A673 (cell line): ENCODE results near the gene HNRNPM. TPM values are rescaled to one million over a fixed set of nuclear protein-coding genes. Genes with fewer than 3 reads are reported as not detected.

Experiments used
- BruUV-seq: library from RNA; stranded (reverse); fragments of 400-500 nt; replicated peaks from 2 replicates; lab custom pipeline; 2021; lab: Mats Ljungman, UMichigan
- CTCF ChIA-PET: fragments of 300-600 bp; sonication (Branson Sonifier 250); formaldehyde crosslinking; loops from one replicate; lab custom pipeline; 2022; ENCODE audit warnings: antibody characterized with exemption; lab: Charles Lee
- POLR2A ChIA-PET: fragments of 300-600 bp; sonication (Branson Sonifier 250); formaldehyde crosslinking; loops from one replicate; lab custom pipeline; 2022; ENCODE audit warnings: antibody characterized with exemption; ENCODE audit not compliant: low non-redundant PET; lab: Charles Lee
- DNase-seq: peaks from one replicate; pipeline ENCODE4 v3.0.0-alpha.2; 2015; ENCODE audit warnings: low spot score
- H3K27ac ChIP-seq: fragments of 200-600 bp; sonication (generic); 2 replicates; pipeline ENCODE4 v1.5.1; 2016; ENCODE audit warnings: mixed run types, low read depth, mild to moderate bottlenecking, mixed read lengths, antibody characterized with exemption, low read length; ENCODE audit not compliant: poor library complexity, severe bottlenecking
- H3K27me3 ChIP-seq: fragments of 200-600 bp; sonication (generic); replicated peaks from 2 replicates; pipeline ENCODE4 v1.6.1; 2017; ENCODE audit warnings: mixed run types, low read depth, mild to moderate bottlenecking, mixed read lengths, antibody characterized with exemption, low read length; ENCODE audit not compliant: insufficient read depth, poor library complexity
- H3K36me3 ChIP-seq: fragments of 200-600 bp; sonication (generic); 2 replicates; pipeline ENCODE4 v1.6.1; 2016; ENCODE audit warnings: mixed run types, mild to moderate bottlenecking, mixed read lengths, antibody characterized with exemption, low read length; ENCODE audit not compliant: insufficient read depth, poor library complexity, severe bottlenecking
- H3K4me1 ChIP-seq: fragments of 200-600 bp; sonication (generic); 2 replicates; pipeline ENCODE4 v1.6.1; 2017; ENCODE audit warnings: mixed run types, mild to moderate bottlenecking, mixed read lengths, antibody characterized with exemption, low read length; ENCODE audit not compliant: insufficient read depth, poor library complexity, severe bottlenecking
- H3K4me3 ChIP-seq: fragments of 200-600 bp; sonication (generic); 2 replicates; pipeline ENCODE4 v1.5.1; 2016; ENCODE audit warnings: low read depth, mixed run types, mild to moderate bottlenecking, mixed read lengths, low read length; ENCODE audit not compliant: poor library complexity, severe bottlenecking
- H3K9me3 ChIP-seq: fragments of 200-600 bp; sonication (generic); 2 replicates; pipeline ENCODE4 v1.6.1; 2016; ENCODE audit warnings: mixed run types, low read depth, mild to moderate bottlenecking, mixed read lengths, antibody characterized with exemption, low read length; ENCODE audit not compliant: poor library complexity, severe bottlenecking
- EZH2 ChIP-seq: fragments of 200-600 bp; sonication (generic); IDR thresholded peaks from 2 replicates; pipeline ENCODE4 v1.6.1; 2017; ENCODE audit warnings: borderline replicate concordance, low read depth, mild to moderate bottlenecking, mixed read lengths, antibody characterized with exemption, low read length; ENCODE audit not compliant: poor library complexity, severe bottlenecking
- intact Hi-C: fragments of 100-400 bp; cut with micrococcal nuclease; formaldehyde crosslinking; loops from one replicate; pipeline ENCODE4 v1.10.0; 2022; ENCODE audit not compliant: unreplicated experiment
- total RNA-seq: library from RNA; stranded (reverse); gene quantifications from 2 replicates; pipeline ENCODE4 v1.2.3, GENCODE V29; 2021
- TF ChIP-seq, protein P1 (sequence below): fragments of 300-800, 200-600 bp; sonication (generic); conservative IDR thresholded peaks from 2 replicates; pipeline ENCODE4 v1.5.1; 2017; ENCODE audit warnings: low read depth, mild to moderate bottlenecking, antibody characterized with exemption, low read length, moderate library complexity, mixed read lengths

Gene HNRNPM
- total RNA-seq, 1 experiment from 2014 or later: 436 TPM

GRCh38 chr19:8451377-8451776 is 6.6 kb downstream of the HNRNPM start:
- Histone ChIP-seq H3K4me1 (peaks cover 31% of the 10 kb centered on the region), H3K9me3 (no peaks in the 10 kb centered on the region), H3K36me3 (peaks cover 50% of the 10 kb centered on the region), H3K27ac (no peak overlapping the region), H3K27me3 (no peaks in the 10 kb centered on the region), H3K4me3 (no peak overlapping the region)
- intact Hi-C loops: no loop called here
- CTCF ChIA-PET: no interaction called here
- no peak for TF ChIP-seq EZH2
- no peak for DNase-seq
- BruUV-seq: no TSS peak
- POLR2A ChIA-PET: no interaction called here

- H3K36me3 ChIP-seq: peaks cover 50% of the 10 kb centered on the region
- no peak overlapping the region for H3K27ac ChIP-seq
- intact Hi-C loops: no loop called here
- peaks cover 26% of the 10 kb centered on the region for H3K4me1 ChIP-seq
- POLR2A ChIA-PET: no interaction called here
- H3K27me3 ChIP-seq: no peaks in the 10 kb centered on the region
- CTCF ChIA-PET: no interaction called here
- DNase-seq: no peak
- no TSS peak for BruUV-seq
- H3K9me3 ChIP-seq: no peaks in the 10 kb centered on the region
- no peak overlapping the region for H3K4me3 ChIP-seq
- TF ChIP-seq, protein P1, sequence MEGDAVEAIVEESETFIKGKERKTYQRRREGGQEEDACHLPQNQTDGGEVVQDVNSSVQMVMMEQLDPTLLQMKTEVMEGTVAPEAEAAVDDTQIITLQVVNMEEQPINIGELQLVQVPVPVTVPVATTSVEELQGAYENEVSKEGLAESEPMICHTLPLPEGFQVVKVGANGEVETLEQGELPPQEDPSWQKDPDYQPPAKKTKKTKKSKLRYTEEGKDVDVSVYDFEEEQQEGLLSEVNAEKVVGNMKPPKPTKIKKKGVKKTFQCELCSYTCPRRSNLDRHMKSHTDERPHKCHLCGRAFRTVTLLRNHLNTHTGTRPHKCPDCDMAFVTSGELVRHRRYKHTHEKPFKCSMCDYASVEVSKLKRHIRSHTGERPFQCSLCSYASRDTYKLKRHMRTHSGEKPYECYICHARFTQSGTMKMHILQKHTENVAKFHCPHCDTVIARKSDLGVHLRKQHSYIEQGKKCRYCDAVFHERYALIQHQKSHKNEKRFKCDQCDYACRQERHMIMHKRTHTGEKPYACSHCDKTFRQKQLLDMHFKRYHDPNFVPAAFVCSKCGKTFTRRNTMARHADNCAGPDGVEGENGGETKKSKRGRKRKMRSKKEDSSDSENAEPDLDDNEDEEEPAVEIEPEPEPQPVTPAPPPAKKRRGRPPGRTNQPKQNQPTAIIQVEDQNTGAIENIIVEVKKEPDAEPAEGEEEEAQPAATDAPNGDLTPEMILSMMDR: no peak
- TF ChIP-seq EZH2: no peak
Measured at GRCh38 chr19:8451885-8452284, 7.1 kb downstream of the HNRNPM start.

GRCh38 chr19:8452446-8453123 is 7.8 kb downstream of the HNRNPM start:
- H3K36me3 ChIP-seq: peaks cover 50% of the 10 kb centered on the region
- DNase-seq: no peak
- intact Hi-C loops: no loop called here
- no TSS peak for BruUV-seq
- H3K9me3 ChIP-seq: no peaks in the 10 kb centered on the region
- no peak for TF ChIP-seq EZH2
- TF ChIP-seq, protein P1: no peak
- no peak overlapping the region for H3K4me3 ChIP-seq
- no peak overlapping the region for H3K27ac ChIP-seq
- peaks cover 25% of the 10 kb centered on the region for H3K4me1 ChIP-seq
- H3K27me3 ChIP-seq: no peaks in the 10 kb centered on the region
- POLR2A ChIA-PET: interaction anchor here (0.7 kb wide), 1 partner anchor 53 kb away, joined by 4 read pairs; no protein-coding TSS in a partner anchor
- CTCF ChIA-PET: no interaction called here
